IPS-18a (cell line): ENCODE data around the gene KATNB1.

ENCODE experiments used
- H3K27ac ChIP-seq: one replicate; pipeline ENCODE4 v1.5.1; 2013; ENCODE audit warnings: low read length
- H3K27me3 ChIP-seq: one replicate; pipeline ENCODE4 v1.6.1; 2013; ENCODE audit warnings: mild to moderate bottlenecking, low read length; ENCODE audit not compliant: control insufficient read depth, insufficient read depth
- H3K36me3 ChIP-seq: one replicate; pipeline ENCODE4 v1.6.1; 2013; ENCODE audit warnings: low read depth, low read length; ENCODE audit not compliant: control insufficient read depth
- H3K4me1 ChIP-seq: one replicate; pipeline ENCODE4 v1.6.1; 2013; ENCODE audit warnings: low read depth, low read length; ENCODE audit not compliant: control insufficient read depth
- H3K4me3 ChIP-seq: one replicate; pipeline ENCODE4 v1.5.1; 2013; ENCODE audit warnings: low read length
- H3K9ac ChIP-seq: one replicate; pipeline ENCODE4 v1.6.1; 2013; ENCODE audit warnings: mild to moderate bottlenecking, low read length, moderate library complexity
- H3K9me3 ChIP-seq: one replicate; pipeline ENCODE4 v1.6.1; 2013; ENCODE audit warnings: low read depth, low read length; ENCODE audit not compliant: control insufficient read depth

Gene KATNB1

DNA sequence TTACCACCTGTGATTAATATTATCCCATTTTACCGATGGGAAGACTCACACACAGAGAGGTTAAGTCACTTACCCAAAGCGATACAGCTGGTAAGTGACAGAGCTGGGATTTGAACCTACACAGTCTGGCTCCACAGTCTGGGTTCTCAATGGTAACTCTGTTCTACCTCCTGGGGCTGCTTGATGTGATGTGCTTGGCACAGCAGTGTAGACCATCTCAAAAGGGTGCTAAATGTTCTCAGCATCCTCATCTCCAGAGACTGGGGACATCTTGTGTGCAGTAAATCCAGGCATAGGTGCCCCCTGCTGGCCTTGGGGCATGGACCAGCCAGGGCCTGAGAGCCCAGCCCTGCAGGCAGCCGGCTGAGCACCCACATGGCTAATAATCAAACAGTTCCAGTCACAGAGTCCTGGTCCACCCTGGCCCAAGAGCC is 15.4 kb upstream of the KATNB1 start:
- Histone ChIP-seq H3K9ac (no peak overlapping the region), H3K4me1 (no peaks in the 10 kb centered on the region), H3K36me3 (no peaks in the 10 kb centered on the region), H3K9me3 (no peaks in the 10 kb centered on the region), H3K27ac (no peak overlapping the region), H3K4me3 (no peak overlapping the region), H3K27me3 (no peaks in the 10 kb centered on the region)

DNA sequence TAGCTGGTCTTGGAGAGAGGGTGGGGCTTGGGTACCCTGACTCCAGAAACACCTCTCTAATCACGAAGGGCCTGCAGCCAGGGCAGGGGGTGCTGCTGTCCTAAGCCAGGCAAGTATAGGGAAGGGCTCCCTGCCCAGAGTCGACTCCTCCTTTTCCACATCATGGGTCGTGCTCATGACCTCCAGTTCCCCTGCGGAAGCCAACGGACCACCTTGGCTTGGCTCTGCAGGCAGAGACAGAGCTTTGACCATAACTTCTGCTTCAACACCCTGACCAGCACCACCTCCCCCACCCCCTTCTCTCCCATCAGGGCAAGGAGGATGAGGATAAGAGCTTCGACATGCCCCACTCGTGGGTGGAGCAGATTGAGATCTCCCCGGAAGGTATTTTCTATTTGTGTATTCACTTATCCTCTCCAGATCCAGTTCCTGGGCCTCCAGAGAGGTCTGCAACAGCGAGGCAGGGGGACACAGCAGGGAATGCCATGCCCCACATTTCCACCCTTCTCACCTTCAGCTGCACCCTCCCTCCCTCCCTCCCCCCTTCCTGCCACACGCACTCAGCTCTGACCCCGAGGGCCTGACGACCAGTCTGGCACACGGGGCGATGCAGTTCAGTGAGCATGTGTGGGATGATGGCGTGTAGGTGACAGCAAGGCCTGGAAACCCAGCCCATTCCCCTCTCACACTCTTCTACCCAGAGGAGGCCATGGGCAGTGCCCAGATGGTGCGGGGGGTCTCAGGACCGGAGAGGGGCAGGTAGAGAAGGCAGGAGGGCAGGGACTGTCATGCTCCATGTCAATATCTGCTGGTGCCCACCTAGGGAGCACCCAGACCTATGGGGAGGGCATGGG is 14.0 kb upstream of the KATNB1 start:
- no peak overlapping the region for H3K4me3 ChIP-seq
- H3K9ac ChIP-seq: no peak overlapping the region
- no peak overlapping the region for H3K27ac ChIP-seq
- H3K27me3 ChIP-seq: no peaks in the 10 kb centered on the region
- H3K4me1 ChIP-seq: no peaks in the 10 kb centered on the region
- no peaks in the 10 kb centered on the region for H3K9me3 ChIP-seq
- no peaks in the 10 kb centered on the region for H3K36me3 ChIP-seq

DNA sequence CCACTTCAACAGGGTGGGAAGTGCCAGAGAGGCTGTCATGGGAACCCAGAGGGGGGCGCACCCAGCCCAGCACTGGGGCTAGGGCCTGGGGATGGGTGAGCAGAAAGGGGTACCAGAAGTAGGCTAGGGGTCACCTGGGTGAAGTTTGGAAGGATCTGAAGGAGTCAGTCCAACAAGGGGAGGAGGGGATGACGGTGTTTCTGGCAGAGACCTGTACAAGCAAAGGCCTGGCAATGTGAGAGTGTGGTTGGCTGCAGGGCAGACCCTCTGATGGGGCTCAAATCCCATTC is 13.4 kb upstream of the KATNB1 start:
- no peaks in the 10 kb centered on the region for H3K27me3 ChIP-seq
- H3K4me1 ChIP-seq: no peaks in the 10 kb centered on the region
- no peaks in the 10 kb centered on the region for H3K36me3 ChIP-seq
- H3K9ac ChIP-seq: no peak overlapping the region
- no peak overlapping the region for H3K27ac ChIP-seq
- H3K4me3 ChIP-seq: no peak overlapping the region
- H3K9me3 ChIP-seq: no peaks in the 10 kb centered on the region

DNA sequence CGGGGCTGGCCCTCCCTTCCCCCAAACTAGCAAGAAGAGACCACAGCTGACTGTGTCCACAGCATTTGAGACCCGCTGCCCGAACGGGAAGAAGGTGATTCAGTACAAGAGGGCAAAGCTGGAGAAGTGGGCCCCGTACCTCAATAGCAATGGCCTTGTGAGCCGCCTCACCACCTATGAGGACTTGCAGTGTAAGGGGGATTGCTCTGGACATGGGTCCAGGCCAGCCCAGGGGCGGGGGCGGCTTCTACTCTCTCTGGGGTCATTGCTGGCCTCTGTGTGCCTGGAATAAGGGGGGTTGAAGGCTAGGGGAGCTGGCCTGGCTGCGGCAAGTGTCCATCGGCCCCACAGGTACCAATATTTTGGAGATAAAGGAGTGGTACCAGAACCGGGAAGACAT is 12.9 kb upstream of the KATNB1 start:
- Histone ChIP-seq H3K4me3 (no peak overlapping the region), H3K4me1 (no peaks in the 10 kb centered on the region), H3K27ac (no peak overlapping the region), H3K27me3 (no peaks in the 10 kb centered on the region), H3K9me3 (no peaks in the 10 kb centered on the region), H3K36me3 (no peaks in the 10 kb centered on the region), H3K9ac (no peak overlapping the region)

GRCh38 chr16:57723170-57723569 is 12.4 kb upstream of the KATNB1 start:
- H3K9me3 ChIP-seq: no peaks in the 10 kb centered on the region
- H3K36me3 ChIP-seq: no peaks in the 10 kb centered on the region
- no peaks in the 10 kb centered on the region for H3K27me3 ChIP-seq
- no peak overlapping the region for H3K4me3 ChIP-seq
- H3K4me1 ChIP-seq: no peaks in the 10 kb centered on the region
- H3K27ac ChIP-seq: no peak overlapping the region
- no peak overlapping the region for H3K9ac ChIP-seq

GRCh38 chr16:57724531-57724930 is 11.0 kb upstream of the KATNB1 start:
- Histone ChIP-seq H3K4me3 (no peak overlapping the region), H3K9me3 (no peaks in the 10 kb centered on the region), H3K9ac (no peak overlapping the region), H3K27ac (no peak overlapping the region), H3K27me3 (no peaks in the 10 kb centered on the region), H3K4me1 (no peaks in the 10 kb centered on the region), H3K36me3 (no peaks in the 10 kb centered on the region)

DNA sequence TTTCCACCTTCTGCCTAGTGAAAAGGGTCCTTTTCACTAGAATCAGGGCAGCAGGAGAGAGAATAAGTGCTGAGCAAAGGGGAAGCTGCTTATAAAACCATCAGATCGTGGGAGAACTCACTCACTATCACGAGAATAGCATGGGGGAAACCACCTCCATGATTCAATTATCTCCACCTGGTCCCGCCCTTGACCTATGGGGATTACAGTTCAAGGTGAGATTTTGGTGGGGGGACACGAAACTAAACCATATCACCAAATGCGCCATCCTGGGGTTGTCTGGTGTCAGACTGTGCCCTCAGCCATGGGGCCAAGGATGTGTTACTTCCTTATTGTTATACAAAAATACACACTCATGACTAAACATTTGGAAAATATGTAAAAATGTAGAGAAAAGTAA is 10.4 kb upstream of the KATNB1 start:
- Histone ChIP-seq H3K27ac (no peak overlapping the region), H3K4me1 (no peaks in the 10 kb centered on the region), H3K9me3 (no peaks in the 10 kb centered on the region), H3K4me3 (no peak overlapping the region), H3K27me3 (no peaks in the 10 kb centered on the region), H3K36me3 (no peaks in the 10 kb centered on the region), H3K9ac (no peak overlapping the region)

DNA sequence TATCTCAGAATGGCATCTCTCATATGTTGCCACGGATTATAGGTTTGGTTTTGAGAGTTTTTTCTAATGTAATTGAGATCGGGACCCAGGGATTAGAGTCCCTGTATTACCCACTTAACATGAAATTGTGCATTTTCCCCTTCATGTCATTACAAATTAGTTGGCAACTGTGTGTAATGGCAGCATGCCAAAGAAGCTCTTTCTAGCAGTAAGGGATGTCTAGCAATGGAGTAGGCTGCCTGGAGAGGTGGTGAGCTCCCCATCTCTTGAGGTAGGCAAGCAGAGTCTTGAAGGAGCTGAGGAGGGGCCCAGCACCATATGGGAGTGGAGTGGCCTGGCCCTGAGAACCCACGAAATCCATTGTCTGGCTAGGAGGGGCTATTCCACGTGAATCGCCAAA is 10.0 kb upstream of the KATNB1 start:
- H3K27ac ChIP-seq: no peak overlapping the region
- no peaks in the 10 kb centered on the region for H3K4me1 ChIP-seq
- H3K27me3 ChIP-seq: no peaks in the 10 kb centered on the region
- H3K9ac ChIP-seq: no peak overlapping the region
- no peak overlapping the region for H3K4me3 ChIP-seq
- no peaks in the 10 kb centered on the region for H3K9me3 ChIP-seq
- H3K36me3 ChIP-seq: no peaks in the 10 kb centered on the region

GRCh38 chr16:57725976-57726375 is 9.6 kb upstream of the KATNB1 start:
- Histone ChIP-seq H3K9me3 (no peaks in the 10 kb centered on the region), H3K27me3 (no peaks in the 10 kb centered on the region), H3K4me3 (no peak overlapping the region), H3K36me3 (no peaks in the 10 kb centered on the region), H3K4me1 (no peaks in the 10 kb centered on the region), H3K27ac (no peak overlapping the region), H3K9ac (no peak overlapping the region)

GRCh38 chr16:57726433-57726947 is 9.1 kb upstream of the KATNB1 start:
- no peak overlapping the region for H3K9ac ChIP-seq
- no peaks in the 10 kb centered on the region for H3K36me3 ChIP-seq
- H3K27me3 ChIP-seq: no peaks in the 10 kb centered on the region
- H3K9me3 ChIP-seq: no peaks in the 10 kb centered on the region
- H3K4me3 ChIP-seq: no peak overlapping the region
- no peak overlapping the region for H3K27ac ChIP-seq
- no peaks in the 10 kb centered on the region for H3K4me1 ChIP-seq

DNA sequence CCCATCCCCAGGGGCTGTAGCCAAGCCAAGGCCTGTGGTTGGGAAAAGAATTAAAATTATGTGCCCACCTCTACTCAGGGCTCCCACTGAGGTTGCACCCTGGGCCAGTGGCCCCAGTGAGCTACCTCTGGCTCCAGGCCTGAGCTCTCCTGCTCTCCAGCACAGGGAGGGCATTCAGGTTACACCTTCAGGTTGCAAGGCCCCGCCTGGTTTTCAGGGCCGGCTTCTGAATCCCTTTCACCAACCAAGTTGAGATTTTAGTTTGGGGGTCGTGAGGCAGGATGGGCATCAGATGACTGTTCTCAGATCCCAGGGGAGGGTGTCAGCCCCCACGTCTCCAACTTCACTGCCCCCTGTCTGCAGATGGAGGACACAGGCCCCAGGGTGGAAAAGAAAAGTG is 8.0 kb upstream of the KATNB1 start:
- Histone ChIP-seq H3K9me3 (no peaks in the 10 kb centered on the region), H3K27me3 (no peaks in the 10 kb centered on the region), H3K9ac (no peak overlapping the region), H3K4me3 (no peak overlapping the region), H3K27ac (no peak overlapping the region), H3K4me1 (no peaks in the 10 kb centered on the region), H3K36me3 (no peaks in the 10 kb centered on the region)
